ENCODE measurements around the gene COA8. TPM values are rescaled to one million over a fixed set of nuclear protein-coding genes. Genes with fewer than 3 reads are reported as not detected.

COA8 gene
- total and polyA plus RNA-seq, 2 of the 4 experiments (the other 2 are of a cell fraction), result 12.2 to 21.1 TPM

- ATAC-seq (ENCODE audit: low read depth), result no peak
Observed at GRCh38 chr14:103538291-103539055, 24.3 kb upstream of the COA8 start.

More at GRCh38 chr14:103538291-103539055, 24.3 kb upstream of the COA8 start:
- no peak overlapping the region for H3K4me2 ChIP-seq (ENCODE audit: low read depth, low read length)
- H4K5ac ChIP-seq (ENCODE audit: low read depth, low read length), result no peak overlapping the region
- H2BK20ac ChIP-seq (ENCODE audit: low read depth, low read length), result no peak overlapping the region
- no peak overlapping the region for H3K18ac ChIP-seq (ENCODE audit: low read depth, low read length)
- no peak overlapping the region for H4K91ac ChIP-seq (ENCODE audit: insufficient read depth, low read depth, low read length)
- no peak overlapping the region for H2AK9ac ChIP-seq (replicated peaks; ENCODE audit: low read depth, low read length, poor library complexity)
- in situ Hi-C loops (cut with MboI; ENCODE audit: low sequenced_read_pairs), result no loop called here
- H4K8ac ChIP-seq (ENCODE audit: low read depth in 2 of 2, low read length in 2 of 2), result no peak overlapping the region
- intact Hi-C loops (cut with micrococcal nuclease), result no loop called here
- no peak overlapping the region for H2AFZ ChIP-seq (replicated peaks; ENCODE audit: low read length, poor library complexity)
- H3K79me1 ChIP-seq (ENCODE audit: low read depth in 1 of 2, low read length in 2 of 2), result no peaks in the 10 kb centered on the region; a peak in 1 of 4 replicates
- ChIA-PET CTCF (no interaction called here), POLR2A (ENCODE audit: unreplicated experiment) (no interaction called here)
- peaks cover 25% of the 10 kb centered on the region for H3K4me1 ChIP-seq (ENCODE audit: control insufficient read depth, insufficient read depth, low read length)
- H3K27me3 ChIP-seq (ENCODE audit: control insufficient read depth, insufficient read depth, low read length), result no peaks in the 10 kb centered on the region
- no peak overlapping the region for H3K27ac ChIP-seq (ENCODE audit: insufficient read depth, low read length)
- H3K9me3 ChIP-seq (ENCODE audit: control insufficient read depth, insufficient read depth, low read length), result no peaks in the 10 kb centered on the region
- H2AK5ac ChIP-seq (ENCODE audit: low read depth, low read length), result peak overlapping the region; percentile 91; the same call in 1 of the 2 replicates
- H3K14ac ChIP-seq (replicated peaks; ENCODE audit: low read depth, low read length), result no peak overlapping the region
- H3K4me3 ChIP-seq (ENCODE audit: insufficient read depth, low read depth, low read length), result no peak overlapping the region
- DNase-seq, result no peak
- H3K36me3 ChIP-seq (ENCODE audit: control insufficient read depth, insufficient read depth, low read length), result peaks cover 7% of the 10 kb centered on the region; the same call in 1 of the 2 replicates
- H3K9me1 ChIP-seq (ENCODE audit: insufficient read depth, low read length), result no peaks in the 10 kb centered on the region
- H2BK15ac ChIP-seq (ENCODE audit: low read depth, low read length), result no peak overlapping the region
- no peak overlapping the region for H3K23ac ChIP-seq (ENCODE audit: low read depth, low read length)
- dilution Hi-C loops (cut with HindIII; ENCODE audit: low sequenced_read_pairs, unreplicated experiment), result no loop called here
- BruUV-seq (replicated peaks), result no TSS peak
- no peaks in the 10 kb centered on the region for H4K20me1 ChIP-seq (ENCODE audit: insufficient read depth, low read length)
- H3K9ac ChIP-seq (ENCODE audit: low read depth, low read length), result no peak overlapping the region
- no peak overlapping the region for H2BK5ac ChIP-seq (ENCODE audit: low read depth, low read length, poor library complexity, severe bottlenecking)
- WGBS, 2 experiments (ENCODE audit: extremely low coverage in 2 of 2, insufficient read length in 1 of 2), result 76% methylated on average over 16 of the region's 30 CpGs; no CpG with 5 or more reads in 1 of the 2 experiments
- no peak overlapping the region; the same call in 1 of the 2 replicates for H3K56ac ChIP-seq (ENCODE audit: extremely low read depth, insufficient read depth, low read length)
- H3K4ac ChIP-seq (ENCODE audit: low read depth, low read length), result no peak overlapping the region; the same call in 1 of the 2 replicates
- TF ChIP-seq MAZ (IDR thresholded peaks at IDR 0.05; ENCODE audit: borderline replicate concordance, low read depth, low read length) (no peak), POLR2A (IDR thresholded peaks at IDR 0.05; ENCODE audit: low read depth, low read length) (no peak), RCOR1 (IDR thresholded peaks at IDR 0.05; ENCODE audit: insufficient replicate concordance, low read length) (no peak), BHLHE40 (IDR thresholded peaks at IDR 0.05; ENCODE audit: low read depth, low read length) (no peak), FOS (IDR thresholded peaks at IDR 0.05; ENCODE audit: low read depth, low read length) (no peak), NFE2L2 (IDR thresholded peaks at IDR 0.05; ENCODE audit: low read depth, low read length) (no peak), SMC3 (IDR thresholded peaks at IDR 0.05; ENCODE audit: low read depth, low read length) (no peak), MAFK (IDR thresholded peaks at IDR 0.05; ENCODE audit: low read depth, low read length) (no peak), ELK1 (IDR thresholded peaks at IDR 0.05; ENCODE audit: borderline replicate concordance, low read depth, low read length) (no peak), RFX5 (IDR thresholded peaks at IDR 0.05; ENCODE audit: low read depth, low read length) (no peak), CHD1 (IDR thresholded peaks at IDR 0.05; ENCODE audit: low read depth, low read length) (no peak), CEBPB (IDR thresholded peaks at IDR 0.05; ENCODE audit: low read depth, low read length) (no peak)
- TF ChIP-seq, protein P1, sequence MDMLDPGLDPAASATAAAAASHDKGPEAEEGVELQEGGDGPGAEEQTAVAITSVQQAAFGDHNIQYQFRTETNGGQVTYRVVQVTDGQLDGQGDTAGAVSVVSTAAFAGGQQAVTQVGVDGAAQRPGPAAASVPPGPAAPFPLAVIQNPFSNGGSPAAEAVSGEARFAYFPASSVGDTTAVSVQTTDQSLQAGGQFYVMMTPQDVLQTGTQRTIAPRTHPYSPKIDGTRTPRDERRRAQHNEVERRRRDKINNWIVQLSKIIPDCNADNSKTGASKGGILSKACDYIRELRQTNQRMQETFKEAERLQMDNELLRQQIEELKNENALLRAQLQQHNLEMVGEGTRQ (IDR thresholded peaks at IDR 0.05; ENCODE audit: low read depth, low read length), result no peak
- TF ChIP-seq, protein P2, sequence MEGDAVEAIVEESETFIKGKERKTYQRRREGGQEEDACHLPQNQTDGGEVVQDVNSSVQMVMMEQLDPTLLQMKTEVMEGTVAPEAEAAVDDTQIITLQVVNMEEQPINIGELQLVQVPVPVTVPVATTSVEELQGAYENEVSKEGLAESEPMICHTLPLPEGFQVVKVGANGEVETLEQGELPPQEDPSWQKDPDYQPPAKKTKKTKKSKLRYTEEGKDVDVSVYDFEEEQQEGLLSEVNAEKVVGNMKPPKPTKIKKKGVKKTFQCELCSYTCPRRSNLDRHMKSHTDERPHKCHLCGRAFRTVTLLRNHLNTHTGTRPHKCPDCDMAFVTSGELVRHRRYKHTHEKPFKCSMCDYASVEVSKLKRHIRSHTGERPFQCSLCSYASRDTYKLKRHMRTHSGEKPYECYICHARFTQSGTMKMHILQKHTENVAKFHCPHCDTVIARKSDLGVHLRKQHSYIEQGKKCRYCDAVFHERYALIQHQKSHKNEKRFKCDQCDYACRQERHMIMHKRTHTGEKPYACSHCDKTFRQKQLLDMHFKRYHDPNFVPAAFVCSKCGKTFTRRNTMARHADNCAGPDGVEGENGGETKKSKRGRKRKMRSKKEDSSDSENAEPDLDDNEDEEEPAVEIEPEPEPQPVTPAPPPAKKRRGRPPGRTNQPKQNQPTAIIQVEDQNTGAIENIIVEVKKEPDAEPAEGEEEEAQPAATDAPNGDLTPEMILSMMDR (conservative IDR thresholded peaks at IDR 0.05; ENCODE audit: low read depth, low read length), result no peak
- H2BK120ac ChIP-seq (ENCODE audit: low read depth, low read length), result no peak overlapping the region
